Caki2 (cell line): ENCODE data around the gene FMNL2. TPM values are rescaled to one million over a fixed set of nuclear protein-coding genes. Genes with fewer than 3 reads are reported as not detected.

ENCODE experiments used
- DNase-seq: peaks from one replicate; pipeline ENCODE4 v3.0.0-alpha.2; 2015; ENCODE audit warnings: low read depth
- in situ Hi-C: cut with HindIII; loops from 2 replicates; pipeline ENCODE4 v1.10.0; 2016; ENCODE audit warnings: low sequenced_read_pairs, low pct_unique_long_range_greater_than_20kb, mixed read lengths
- total RNA-seq: library from RNA; depleted of rRNA; stranded (reverse); fragments of >200 nt; shearing (Covaris generic); gene quantifications from 2 replicates; pipeline ENCODE4 v1.2.3, GENCODE V29; 2014; ENCODE audit warnings: low replicate concordance

The FMNL2 gene
- total RNA-seq, 1 experiment from 2014 or later = 15.8 TPM

GRCh38 chr2:152393377-152393776 lies 58.4 kb downstream of the FMNL2 start:
- in situ Hi-C loops = no loop called here
- DNase-seq = no peak

- DNase-seq = no peak
- in situ Hi-C loops = no loop called here
Measured at GRCh38 chr2:152394326-152394725, 59.4 kb downstream of the FMNL2 start.

GRCh38 chr2:152395103-152395502 lies 60.1 kb downstream of the FMNL2 start:
- in situ Hi-C loops = no loop called here
- DNase-seq = no peak

GRCh38 chr2:152395572-152395971 lies 60.6 kb downstream of the FMNL2 start:
- DNase-seq = no peak
- in situ Hi-C loops = no loop called here

GRCh38 chr2:152396051-152396511 lies 61.1 kb downstream of the FMNL2 start:
- DNase-seq = no peak
- in situ Hi-C loops = no loop called here

- in situ Hi-C loops = no loop called here
- no peak for DNase-seq
Measured at GRCh38 chr2:152396763-152397162, 61.8 kb downstream of the FMNL2 start.

GRCh38 chr2:152399003-152399402 lies 64.0 kb downstream of the FMNL2 start:
- in situ Hi-C loops = no loop called here
- DNase-seq = no peak

- DNase-seq = no peak
- in situ Hi-C loops = no loop called here
Measured at GRCh38 chr2:152400607-152401214, 65.7 kb downstream of the FMNL2 start.

- in situ Hi-C loops = no loop called here
- peak; percentile 34 for DNase-seq
Measured at GRCh38 chr2:152402780-152403759, 68.1 kb downstream of the FMNL2 start.

GRCh38 chr2:152405206-152406118 lies 70.5 kb downstream of the FMNL2 start:
- in situ Hi-C loops = no loop called here
- DNase-seq = peak; percentile 71

- DNase-seq = peak; percentile 31
- in situ Hi-C loops = no loop called here
Measured at GRCh38 chr2:152406119-152406835, 71.3 kb downstream of the FMNL2 start.

- in situ Hi-C loops = no loop called here
- no peak for DNase-seq
Measured at GRCh38 chr2:152406836-152407161, 71.8 kb downstream of the FMNL2 start.

- peak; percentile 66 for DNase-seq
- in situ Hi-C loops = no loop called here
Measured at GRCh38 chr2:152407204-152407721, 72.3 kb downstream of the FMNL2 start.

- in situ Hi-C loops = no loop called here
- no peak for DNase-seq
Measured at GRCh38 chr2:152407806-152408205, 72.8 kb downstream of the FMNL2 start.

- in situ Hi-C loops = no loop called here
- DNase-seq = no peak
Measured at GRCh38 chr2:152408254-152408653, 73.3 kb downstream of the FMNL2 start.

- in situ Hi-C loops = no loop called here
Measured at GRCh38 chr2:152409386-152410164, 74.6 kb downstream of the FMNL2 start.

GRCh38 chr2:152410165-152410597 lies 75.2 kb downstream of the FMNL2 start:
- in situ Hi-C loops = no loop called here
- no peak for DNase-seq

More at GRCh38 chr2:152409386-152410164, 74.6 kb downstream of the FMNL2 start:
- DNase-seq = no peak
